ENCODE results near the gene FAM204A.

DNA sequence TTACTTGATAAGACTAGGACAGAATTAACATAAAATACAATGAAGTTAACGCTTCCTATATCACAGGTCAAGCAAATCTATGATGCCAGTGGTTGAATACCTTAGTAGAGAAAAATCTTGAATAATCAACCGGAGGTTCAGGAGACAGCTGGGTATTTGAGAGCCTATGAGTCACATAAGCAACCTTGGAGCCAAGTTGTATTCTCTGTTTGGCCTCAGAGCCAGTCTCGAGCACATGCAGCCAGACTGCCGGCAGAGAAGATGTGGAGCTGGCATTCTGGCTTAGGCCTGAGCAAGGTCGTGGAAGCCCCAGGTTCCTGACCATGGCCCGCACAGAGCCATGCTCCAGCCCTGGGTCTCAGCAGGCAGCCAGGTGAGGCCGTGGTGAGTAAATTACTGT, 90.3 kb downstream of the FAM204A start:
- TF ChIP-seq CTCF (IDR thresholded peaks at IDR 0.05; ENCODE audit: insufficient read depth, low read length, poor library complexity, severe bottlenecking) = no peak
- TF ChIP-seq EZH2phosphoT487 (conservative IDR thresholded peaks at IDR 0.05; ENCODE audit: low read length) = no peak
